HG03066 (cell line): ENCODE data around the gene PTPN13.

Experiments
- ATAC-seq: cut with Tn5 transposase; IDR thresholded peaks from one replicate; pipeline ENCODE4 v1.9.1; 2021; ENCODE audit warnings: low read depth; ENCODE audit not compliant: unreplicated experiment

The PTPN13 gene

DNA sequence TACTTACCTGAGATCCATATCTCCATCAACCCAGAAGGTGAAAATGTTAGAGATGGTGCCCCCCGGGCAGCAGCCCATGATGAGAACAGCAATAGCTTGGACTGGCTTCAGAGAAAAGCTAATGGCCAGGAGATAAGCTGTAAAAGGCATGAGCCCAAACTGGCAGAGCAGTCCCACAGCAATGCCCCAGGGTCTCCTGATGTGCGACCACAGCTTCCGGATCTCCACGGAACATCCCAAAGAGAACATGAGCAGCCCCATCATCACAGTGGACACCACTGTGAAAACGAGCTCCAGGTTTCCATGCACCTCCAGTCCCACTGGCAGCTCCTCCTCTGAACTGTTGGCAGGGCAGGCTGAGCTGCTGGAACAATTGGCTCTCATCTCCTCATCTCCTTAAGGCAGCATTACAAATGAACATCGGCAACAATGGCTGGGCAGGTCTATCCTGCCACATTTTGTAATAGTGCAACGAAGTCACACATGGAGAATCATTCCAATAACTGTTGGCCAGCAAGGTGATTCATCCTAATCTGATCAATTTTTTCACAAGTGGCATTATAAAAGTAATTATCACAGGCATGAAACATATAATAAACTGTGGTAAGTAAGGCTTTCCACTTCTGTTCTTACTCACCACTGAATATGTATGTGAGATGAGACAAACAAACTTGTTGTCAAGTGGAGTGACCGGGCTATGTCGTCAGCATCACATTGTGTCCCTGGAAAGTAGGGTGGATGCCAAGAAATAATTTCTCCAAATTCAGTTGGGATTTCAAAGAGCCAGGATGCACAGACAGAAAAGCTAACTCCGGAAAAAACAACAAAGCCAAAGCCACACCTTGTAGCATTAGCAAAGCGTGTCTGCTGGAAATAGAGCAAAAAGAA lies 254.9 kb downstream of the PTPN13 start, which contains the start of gene SLC10A6:
TSS of gene SLC10A6 (minus strand) at position 653 of the 888 bp plus-strand sequence. CDS start at position 384, 269 bp downstream.
- no peak for ATAC-seq

- no peak for ATAC-seq
These were observed 259.1 kb downstream of the PTPN13 start for GRCh38 chr4:86853209-86853608.

DNA sequence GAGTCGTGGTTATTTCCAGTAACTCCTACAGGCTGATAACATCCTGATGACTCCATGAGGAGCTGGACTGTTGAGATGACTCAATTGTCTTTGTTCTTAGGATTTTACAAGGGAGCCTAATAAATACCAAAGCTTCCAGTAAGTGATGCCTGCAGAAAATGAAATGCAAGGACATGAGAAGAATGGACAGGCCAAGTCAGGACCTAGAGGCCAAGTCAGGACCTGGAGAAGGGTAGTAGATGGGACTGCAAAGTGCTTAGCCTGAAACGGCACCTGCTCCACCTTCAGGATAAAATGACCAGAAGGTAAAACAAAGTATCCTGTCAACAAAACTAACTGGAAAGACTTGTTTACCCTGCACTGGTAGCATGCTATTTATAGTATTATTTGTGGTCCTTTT lies 261.5 kb downstream of the PTPN13 start:
- ATAC-seq, result no peak

GRCh38 chr4:86856896-86857295 lies 262.8 kb downstream of the PTPN13 start:
- no peak for ATAC-seq

GRCh38 chr4:86857341-86858052 lies 263.4 kb downstream of the PTPN13 start:
- no peak for ATAC-seq
